HG03103 (cell line): ENCODE results near the gene MSANTD2.
A peak's percentile ranks its signal among the peaks of the same experiment; 100 is the strongest.

Experiments
- ATAC-seq: cut with Tn5 transposase; IDR thresholded peaks from one replicate; pipeline ENCODE4 v1.9.1; 2021; ENCODE audit warnings: low read depth; ENCODE audit not compliant: unreplicated experiment

Gene MSANTD2

DNA sequence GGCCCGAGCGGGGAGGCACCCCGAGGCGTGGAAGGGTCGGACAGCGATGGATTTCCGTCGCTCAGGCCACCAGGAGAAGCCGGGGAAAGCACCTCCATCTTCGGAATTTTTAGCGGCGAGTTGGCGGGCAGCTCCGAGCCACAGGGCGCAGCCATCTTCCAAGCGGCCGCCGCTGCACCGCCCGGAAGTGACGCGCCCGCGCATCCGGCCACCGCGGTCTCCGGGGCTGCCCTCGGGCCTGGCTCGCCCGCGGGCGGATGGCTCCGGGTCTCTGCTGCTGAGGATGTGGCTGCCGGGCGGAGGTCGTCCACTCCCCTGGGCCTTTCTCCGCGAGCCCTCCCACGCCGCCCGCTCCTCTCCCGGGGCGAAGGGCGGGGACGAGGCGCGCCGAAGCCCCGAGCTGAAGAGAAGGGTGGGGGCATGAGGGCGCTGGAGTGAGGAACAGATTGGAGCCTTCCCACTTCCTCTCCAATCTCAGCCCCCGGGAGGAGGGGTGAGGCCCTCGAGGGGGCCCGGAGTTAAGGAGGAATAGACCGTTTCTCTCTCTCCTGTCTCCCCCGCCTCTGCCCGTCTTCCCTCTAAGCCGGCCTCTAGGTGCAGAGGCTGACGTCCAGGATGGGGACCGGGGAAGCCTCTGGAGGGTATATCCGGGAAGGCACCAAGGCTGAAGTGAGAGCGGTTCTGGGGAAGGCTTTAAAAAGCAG is at the start of gene MSANTD2:
TSS of gene MSANTD2 (minus strand) at position 181 of the 704 bp plus-strand sequence. CDS start at position 155, 26 bp downstream.
- peak; percentile 79 for ATAC-seq

DNA sequence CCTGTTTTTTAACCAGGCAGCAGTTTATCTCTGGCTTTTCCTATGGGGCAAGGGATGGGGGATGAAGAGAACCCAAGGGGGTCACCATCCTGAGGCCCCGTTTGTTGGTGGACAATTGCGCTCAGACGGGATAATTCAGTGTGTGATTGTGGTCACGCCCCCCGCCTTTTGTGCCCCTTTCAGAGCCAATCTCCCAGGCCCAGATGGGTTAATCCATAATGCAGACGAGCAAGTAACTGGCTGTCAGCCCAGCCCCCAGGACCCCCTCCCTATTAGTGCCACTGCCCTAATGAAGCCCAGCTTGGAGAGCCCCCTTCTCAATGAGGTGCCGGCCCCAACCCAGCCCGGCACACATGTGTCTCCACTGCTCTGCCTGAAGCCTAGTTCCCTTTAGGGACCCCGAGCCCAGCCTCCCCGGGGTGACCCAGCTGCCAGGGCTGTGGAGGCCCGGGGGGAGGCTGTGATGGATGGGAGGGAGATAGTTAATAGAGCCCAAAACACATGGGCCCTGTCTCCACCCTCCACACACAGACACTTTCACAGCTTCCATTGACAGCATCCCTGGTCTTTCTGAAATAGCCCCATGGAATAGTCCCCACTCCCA is 46.0 kb upstream of the MSANTD2 start:
- no peak for ATAC-seq

DNA sequence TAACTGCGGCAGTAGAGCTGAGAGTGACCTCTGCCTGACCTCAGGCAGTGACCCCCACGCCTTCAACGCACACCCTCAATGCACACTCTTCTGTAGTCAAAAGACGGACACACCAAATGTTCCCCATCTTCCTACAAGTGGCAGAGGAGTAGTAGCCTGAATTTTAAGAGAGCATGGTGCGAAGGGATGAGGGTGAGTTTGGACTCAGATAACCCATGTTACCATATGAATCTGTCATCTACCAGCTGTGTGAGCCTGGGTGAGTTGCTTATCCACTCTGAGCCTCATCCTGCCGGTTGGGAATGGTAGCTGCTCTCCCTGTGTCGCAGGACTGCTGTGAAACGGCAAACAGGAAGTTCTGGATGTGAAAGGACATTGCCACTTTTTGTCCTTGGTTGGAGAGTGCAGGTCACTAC is 44.5 kb upstream of the MSANTD2 start:
- ATAC-seq = no peak

GRCh38 chr11:124843616-124843910 is 43.4 kb upstream of the MSANTD2 start:
- ATAC-seq = no peak

DNA sequence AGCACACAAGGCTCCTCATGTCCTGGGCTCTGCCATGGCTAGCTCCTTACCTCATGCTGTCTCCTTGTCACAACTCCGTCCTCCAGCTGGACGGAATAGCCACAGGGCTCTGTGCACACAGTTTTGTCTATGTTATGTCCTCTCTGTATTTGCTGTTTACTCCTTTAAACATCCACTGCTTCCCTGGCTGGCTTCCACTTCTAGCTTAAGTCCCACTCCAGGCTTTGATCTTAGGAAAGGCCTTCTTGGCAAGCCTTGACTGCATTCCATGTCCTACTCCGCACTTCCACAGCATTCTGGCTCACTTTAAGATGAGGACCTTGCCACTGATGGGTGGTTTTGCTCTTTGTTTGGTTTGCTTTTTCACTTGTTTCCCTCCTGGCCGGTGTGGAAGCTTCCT is 42.1 kb upstream of the MSANTD2 start:
- ATAC-seq = no peak

DNA sequence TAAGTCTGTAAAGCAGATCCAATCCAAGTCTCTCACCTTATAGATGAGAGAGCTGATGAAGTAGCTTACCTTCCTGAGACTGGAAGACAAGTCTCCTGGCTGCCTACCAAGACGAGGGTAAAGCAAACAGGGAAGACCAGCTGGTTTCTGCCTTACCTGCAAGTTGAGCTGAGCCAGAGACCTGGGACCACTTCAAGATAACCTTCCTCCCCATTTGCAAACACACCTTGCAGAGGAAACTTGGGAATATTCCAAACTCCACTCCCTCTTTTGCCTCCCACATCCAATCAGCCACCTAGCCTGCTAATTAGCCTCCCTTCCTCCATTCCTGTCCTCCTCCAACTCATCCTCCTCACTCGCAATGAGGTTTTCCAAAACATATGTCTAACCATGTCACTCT is 41.6 kb upstream of the MSANTD2 start:
- ATAC-seq = no peak

DNA sequence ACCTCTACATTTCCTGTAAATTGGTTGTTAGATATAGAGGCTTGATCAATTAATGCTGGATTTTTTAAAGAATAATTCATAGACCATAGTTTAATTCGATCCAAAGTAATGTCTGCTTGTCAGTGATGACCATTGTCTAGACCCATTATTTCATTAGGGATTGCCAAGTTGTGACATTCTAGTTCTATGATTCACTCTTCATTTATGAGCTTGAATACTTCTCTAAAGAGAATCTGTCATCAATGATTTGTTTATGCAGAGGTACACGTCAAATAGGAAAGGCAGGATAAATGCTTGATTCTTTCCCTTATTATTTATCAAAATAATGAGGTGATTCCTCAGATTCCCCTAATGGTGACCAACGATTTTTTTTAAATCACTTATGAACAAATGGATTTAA is 41.0 kb upstream of the MSANTD2 start:
- ATAC-seq = no peak

DNA sequence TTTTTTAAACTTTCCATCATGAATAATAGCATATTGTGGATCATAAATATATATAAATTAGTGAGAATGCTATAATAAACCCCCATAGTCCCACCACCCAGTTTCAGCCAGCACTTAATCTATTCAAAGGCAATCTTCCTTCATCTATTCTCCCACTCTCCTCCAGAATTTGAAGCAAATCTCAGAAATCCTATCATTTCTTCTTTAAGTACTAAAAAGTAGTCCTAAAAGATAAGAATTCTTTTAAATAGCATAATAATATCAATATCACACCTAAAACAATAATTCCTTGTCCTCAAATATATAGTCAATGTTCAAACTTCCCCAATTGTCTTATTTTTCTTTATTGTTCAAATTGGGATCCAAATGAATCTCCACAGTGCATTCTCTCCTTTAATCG is 40.5 kb upstream of the MSANTD2 start:
- ATAC-seq = no peak

DNA sequence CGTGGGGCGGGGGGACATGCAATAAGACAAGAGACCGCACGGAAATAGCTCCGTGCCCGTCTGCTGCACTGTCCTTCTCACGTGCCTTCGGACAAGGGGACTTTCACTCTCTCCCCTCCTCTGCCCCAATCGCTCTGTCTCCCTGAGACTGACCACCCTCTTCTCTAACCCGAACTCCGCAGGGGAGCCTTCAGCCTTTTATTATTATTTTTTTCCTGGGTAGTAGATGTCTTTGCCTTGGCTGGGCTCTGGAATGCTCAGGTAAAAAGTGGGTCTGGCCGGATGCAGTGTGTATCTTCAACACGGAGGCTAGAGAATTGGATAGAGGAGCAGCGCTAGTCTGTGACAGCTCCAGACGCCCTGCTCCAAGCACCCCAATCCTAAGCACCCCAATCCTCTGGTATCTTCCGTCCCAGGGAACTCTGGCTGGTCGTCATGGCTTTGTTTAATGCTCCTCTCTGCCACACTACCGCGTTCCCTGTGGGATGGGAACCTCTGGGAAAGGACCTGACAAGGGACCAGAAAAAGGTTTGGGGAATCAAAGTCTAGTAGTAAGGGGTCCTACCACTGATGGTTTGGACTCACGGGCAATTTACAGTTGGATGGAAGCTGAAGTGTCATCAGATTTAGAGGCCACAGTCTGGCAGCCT is 39.9 kb upstream of the MSANTD2 start:
- no peak for ATAC-seq

DNA sequence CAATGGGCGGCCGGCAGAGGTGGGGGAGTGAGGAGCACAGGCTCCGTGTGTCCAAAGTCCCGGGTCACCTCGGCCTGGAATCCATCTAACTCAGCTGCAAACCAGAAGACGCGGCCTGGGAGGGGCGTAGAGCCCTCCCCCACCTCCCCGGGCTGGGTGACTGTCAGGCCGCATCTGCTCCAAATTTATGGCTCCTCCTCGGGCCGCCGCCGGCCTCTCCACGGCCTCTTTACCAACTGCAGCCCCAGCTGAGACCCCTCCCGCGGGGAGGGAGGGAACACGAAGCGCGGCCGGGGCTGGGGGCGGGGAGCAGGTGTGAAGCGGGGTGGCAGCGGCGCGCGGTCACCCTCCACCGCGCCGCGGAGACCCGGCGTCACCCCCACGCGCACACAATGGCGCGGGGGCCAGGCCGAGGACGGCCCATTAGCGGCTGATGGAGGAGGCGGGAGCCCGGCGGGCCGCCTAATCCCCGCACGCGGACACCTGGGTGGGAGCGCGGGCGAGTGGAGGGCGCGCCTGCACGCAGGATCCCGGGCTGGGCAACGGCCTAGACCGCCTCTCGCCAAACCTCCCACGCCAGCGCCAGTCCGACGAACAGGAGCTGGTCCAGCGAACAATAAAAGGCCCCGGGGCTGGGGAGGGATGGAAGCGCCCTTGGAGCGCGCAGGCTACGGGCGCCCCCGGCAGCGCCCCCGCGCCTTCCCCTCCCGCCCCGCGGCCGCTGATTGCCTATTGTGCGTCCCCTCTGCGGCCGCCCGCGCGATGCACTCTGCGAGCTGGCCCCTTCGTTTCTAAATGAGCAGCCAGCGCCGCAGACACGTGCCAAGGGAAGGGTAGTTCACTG is 39.1 kb upstream of the MSANTD2 start:
- ATAC-seq = no peak

DNA sequence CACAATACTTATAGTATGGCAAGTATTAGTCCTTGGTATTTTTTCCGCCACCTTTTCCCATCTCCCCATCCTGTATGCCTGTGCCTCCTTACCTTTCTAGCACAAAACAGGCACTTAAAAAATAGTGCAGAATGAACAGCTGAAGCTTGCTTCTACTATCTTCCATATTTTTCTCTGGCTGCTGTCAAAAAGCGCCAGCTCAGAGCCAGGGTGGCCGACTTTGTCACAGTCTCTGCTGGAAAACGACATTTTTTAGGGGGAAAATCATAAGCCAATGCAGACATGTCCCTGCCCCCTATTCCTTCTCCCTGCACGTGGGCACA is 38.6 kb upstream of the MSANTD2 start:
- no peak for ATAC-seq

DNA sequence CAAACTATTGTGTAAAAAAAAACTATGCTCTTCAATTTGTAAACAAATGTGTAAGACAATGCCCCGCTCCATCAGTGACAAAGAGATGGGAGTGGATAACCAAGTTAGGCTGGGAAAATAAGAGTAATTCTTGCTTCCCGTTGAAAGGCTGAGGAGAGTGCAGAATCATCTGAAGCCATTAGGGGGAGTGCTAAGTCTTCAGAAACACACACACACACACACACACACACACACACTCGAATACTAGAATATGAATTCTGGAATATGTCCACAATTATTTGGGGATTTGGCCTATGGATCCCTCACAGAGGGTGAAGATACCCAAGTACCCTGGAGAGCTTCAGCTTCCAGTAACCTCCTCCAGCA is 37.3 kb upstream of the MSANTD2 start:
- ATAC-seq = peak; percentile 41

- ATAC-seq = no peak
Measured at GRCh38 chr11:124835918-124836317, 35.7 kb upstream of the MSANTD2 start.

GRCh38 chr11:124834526-124835180 is 34.4 kb upstream of the MSANTD2 start:
- ATAC-seq = no peak

DNA sequence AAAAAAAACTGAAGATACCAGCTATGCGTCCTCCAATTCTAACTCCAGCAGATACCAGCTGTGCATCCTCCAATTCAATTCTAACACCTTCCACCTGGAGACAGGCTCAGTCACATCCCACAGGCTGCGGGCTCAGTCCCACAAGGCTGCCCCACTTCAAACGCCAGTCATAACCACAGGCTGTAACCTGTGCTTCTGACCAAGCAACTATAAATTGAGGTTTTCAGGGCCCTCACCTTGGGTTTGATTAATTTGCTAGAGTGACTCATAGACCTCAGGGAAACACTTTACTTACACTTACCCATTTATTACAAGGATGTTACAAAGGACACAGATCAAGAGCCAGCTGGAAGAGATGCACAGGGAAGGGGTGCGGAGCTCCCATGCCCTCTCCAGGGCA is 32.4 kb upstream of the MSANTD2 start:
- no peak for ATAC-seq

- no peak for ATAC-seq
Measured at GRCh38 chr11:124831897-124832296, 31.7 kb upstream of the MSANTD2 start.

GRCh38 chr11:124830749-124831148 is 30.5 kb upstream of the MSANTD2 start:
- no peak for ATAC-seq

- ATAC-seq = no peak
Measured at GRCh38 chr11:124829986-124830385, 29.8 kb upstream of the MSANTD2 start.

DNA sequence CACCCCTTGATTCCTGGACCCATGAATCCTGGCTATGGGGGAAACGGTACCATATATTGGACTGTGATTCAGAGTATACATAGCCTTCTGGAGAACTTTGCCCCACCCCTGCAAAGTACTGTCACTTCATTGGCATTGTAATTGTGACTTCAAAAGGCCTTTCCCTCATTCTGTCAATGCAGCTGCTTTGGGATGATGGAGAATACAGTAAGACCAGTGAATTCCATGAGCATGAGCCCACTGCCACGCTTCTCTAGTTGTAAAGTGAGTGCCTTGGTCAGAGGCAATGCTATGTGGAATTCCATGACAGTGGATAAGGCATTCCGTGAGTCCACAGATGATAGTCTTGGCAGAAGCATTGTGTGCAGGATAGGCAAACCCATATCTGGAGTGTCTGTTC is 25.7 kb upstream of the MSANTD2 start:
- no peak for ATAC-seq

GRCh38 chr11:124823512-124824376 is 23.5 kb upstream of the MSANTD2 start:
- ATAC-seq = no peak
